HL-60 (cell line): ENCODE results near the gene RNF166.

Experiments used
- POLR2AphosphoS5 ChIP-seq: IDR thresholded peaks from 2 replicates; pipeline ENCODE4 v1.6.1; 2012; ENCODE audit warnings: low read depth
- SPI1 ChIP-seq: IDR thresholded peaks from 2 replicates; pipeline ENCODE4 v1.6.1; 2012; ENCODE audit warnings: low read depth, mild to moderate bottlenecking, borderline replicate concordance
- TF ChIP-seq, protein P1 (sequence below): IDR thresholded peaks from one replicate; pipeline ENCODE4 v1.5.1; 2011; ENCODE audit warnings: low read length, control low read depth, inconsistent platforms; ENCODE audit not compliant: insufficient read depth

DNA sequence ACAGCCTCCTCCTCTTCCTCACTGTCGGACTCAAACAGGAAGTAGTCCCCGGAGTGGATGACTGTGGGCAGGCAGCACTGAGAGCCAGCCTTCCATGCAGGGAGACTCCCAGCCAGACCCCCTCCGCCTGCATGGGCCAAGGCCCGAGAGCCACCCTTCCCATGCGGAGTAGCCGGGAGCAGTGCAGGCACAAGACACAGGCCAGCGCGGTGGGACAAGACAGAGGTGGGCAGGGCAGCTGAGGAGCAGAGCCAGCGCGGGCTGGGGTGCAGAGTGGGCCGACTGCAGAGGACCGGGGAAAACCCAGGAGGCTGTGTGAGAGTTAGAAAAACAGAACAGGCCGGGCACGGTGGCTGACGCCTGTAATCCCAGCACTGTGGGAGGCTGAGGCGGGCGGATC is 17.7 kb upstream of the RNF166 start:
- TF ChIP-seq, protein P1, sequence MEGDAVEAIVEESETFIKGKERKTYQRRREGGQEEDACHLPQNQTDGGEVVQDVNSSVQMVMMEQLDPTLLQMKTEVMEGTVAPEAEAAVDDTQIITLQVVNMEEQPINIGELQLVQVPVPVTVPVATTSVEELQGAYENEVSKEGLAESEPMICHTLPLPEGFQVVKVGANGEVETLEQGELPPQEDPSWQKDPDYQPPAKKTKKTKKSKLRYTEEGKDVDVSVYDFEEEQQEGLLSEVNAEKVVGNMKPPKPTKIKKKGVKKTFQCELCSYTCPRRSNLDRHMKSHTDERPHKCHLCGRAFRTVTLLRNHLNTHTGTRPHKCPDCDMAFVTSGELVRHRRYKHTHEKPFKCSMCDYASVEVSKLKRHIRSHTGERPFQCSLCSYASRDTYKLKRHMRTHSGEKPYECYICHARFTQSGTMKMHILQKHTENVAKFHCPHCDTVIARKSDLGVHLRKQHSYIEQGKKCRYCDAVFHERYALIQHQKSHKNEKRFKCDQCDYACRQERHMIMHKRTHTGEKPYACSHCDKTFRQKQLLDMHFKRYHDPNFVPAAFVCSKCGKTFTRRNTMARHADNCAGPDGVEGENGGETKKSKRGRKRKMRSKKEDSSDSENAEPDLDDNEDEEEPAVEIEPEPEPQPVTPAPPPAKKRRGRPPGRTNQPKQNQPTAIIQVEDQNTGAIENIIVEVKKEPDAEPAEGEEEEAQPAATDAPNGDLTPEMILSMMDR: no peak
- TF ChIP-seq SPI1 (no peak), POLR2AphosphoS5 (no peak)
